CD4-positive, alpha-beta T cell treated with Interleukin-15 for 4 hours (primary cell): ENCODE data around the gene POLR2F.

Experiments used
- DNase-seq: peaks from one replicate; pipeline ENCODE4 v3.0.0-alpha.2; 2020; ENCODE audit warnings: low spot score

Gene POLR2F

DNA sequence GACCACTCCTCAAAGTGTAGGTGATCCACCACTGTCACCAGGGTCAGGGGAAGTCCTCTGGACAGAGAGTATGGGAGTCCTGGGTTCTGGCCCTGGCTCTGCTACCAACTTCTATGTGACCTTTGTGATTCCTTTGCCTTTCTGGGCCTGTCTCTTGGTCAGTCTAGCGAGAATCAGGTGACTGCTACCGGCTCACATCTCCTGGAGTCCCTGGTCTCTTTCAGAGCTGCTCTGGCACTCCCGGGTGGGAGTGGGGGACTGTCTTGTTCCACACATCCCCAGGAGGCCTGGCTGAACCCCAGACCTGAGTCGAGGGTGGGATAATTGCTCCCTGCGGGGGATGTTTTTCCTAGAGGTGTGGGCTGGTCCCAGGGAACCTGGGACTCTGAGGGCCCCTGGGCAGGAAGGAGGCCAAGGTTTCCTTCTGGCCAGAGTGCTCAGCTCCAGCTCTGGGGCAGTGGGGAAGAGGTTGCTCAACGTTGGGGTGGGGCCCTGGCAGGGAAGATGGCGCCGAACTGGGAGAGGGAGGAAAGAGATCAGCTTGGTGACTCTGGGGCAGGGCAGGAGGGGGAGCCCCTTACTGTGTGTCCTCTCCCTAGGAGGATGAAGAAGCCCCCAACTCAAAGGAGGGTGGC lies 28.8 kb downstream of the POLR2F start:
- no peak for DNase-seq

- no peak for DNase-seq
Measured at GRCh38 chr22:37982938-37983859, 29.7 kb downstream of the POLR2F start.

DNA sequence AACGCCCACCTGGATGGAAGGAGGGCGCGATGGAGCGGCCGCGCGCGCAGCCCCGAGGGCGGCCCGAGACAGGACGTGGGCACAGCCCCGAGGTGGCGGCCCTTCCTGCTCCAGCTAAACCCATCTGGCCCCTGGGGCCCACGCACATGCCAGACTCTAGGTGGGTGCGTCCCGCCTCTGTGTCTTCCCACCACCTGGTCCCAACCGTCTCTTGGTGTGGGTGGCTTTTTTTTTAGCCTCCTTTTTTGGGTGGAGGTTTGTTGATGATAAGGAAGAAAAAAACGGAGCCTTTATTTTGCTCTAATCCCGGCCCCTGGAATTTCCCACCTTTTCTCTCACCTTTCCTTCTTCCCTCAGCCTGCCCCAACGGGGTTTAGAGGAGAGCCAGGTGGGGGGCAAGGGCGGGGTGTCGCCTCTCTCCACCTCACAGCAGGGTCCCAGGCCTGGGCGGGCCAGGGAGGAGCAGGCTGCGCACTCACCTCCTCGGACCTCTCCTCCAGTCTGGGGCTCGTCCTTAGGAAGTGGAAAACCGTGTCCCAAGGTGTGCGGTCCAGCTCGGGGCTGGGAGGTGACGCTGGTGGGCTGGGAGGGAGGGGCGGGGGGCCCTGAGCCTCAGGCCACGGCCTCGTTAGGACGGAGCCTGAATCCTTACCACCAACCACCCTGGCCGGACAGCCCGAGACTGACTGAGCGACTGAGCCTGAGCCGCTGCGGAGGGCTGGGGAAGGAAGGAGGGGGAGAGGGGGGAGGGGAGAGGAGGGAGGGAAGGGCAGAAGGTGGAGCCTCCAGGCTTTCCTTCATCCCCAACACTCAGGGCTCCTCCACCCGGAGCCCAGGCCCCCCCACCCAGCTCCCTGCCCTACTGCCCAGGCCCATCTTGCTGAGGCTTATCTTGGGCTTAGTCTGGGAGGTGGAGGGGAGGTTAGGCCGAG lies 30.6 kb downstream of the POLR2F start, which contains the start of gene SOX10:
Gene SOX10 (minus strand): TSS at position 696 of the 932 bp plus-strand sequence. CDS start 771 bp downstream, outside the sequence.
- no peak for DNase-seq

GRCh38 chr22:37985050-37985585 lies 31.6 kb downstream of the POLR2F start:
- no peak for DNase-seq

DNA sequence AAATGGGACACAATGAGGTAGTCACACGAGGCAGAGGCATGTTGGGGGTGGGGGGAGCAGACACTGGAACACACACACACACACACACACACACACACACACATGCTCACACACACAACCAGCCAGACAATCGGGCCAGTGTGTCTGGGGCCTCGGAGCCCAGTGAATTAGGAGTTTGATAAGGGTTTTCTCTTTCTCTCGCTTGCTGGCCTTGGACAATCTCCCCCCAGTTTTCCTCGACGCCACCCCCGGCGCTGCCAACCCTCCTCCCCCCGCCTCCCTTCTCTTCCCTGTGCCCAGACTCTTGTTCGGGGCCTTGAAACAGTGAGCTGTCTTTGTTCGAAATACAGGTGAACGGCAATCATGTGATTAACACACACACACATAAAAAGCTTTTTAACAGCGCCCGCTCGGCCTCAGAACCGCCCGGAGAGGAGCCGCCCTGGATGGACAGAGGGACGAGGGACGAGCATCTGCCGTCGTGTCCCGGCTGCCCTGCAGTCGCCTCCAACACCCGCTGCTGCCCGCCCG lies 32.3 kb downstream of the POLR2F start:
- DNase-seq = no peak

DNA sequence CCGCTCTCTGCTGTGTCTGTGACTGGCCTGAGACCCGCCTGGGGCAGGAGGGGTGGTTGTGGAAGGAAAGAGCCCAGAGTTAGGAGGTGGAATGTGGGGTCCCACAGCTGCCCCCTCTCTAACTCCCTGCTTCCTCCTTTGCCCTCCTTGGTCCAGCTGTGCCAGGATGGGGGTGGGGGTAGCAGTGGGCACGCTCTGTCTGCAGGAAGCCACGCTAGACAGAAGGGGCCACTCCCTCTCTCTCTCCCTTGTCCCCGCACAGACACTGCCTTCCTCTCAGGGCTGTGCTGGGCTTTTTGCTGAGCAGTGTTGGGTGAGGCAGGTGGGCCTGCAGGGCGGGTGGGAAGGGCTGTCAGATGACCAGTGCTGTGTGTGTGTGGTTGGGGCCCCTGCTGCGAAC lies 32.9 kb downstream of the POLR2F start:
- no peak for DNase-seq

GRCh38 chr22:37989146-37990045 lies 35.9 kb downstream of the POLR2F start:
- DNase-seq = no peak

DNA sequence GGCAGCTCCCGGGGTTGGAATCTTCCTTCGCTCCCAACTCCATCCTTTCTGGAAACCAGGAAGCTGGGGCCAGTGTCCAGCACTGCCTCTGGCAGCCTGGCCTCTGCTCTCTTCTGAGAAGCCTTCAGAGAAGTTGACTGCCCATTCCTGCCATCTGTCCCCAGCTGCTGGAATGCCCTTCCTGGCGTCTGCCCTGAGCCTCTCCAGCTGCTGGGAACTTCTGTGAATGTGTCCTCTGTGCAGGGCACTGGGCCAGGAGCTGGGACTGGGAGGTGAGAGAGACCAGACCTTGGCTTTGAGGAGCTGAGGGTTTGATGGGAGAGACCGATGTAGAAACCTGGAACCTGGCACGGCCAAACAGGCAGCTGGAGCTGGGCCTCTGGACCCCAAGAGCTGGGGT lies 36.8 kb downstream of the POLR2F start:
- no peak for DNase-seq

DNA sequence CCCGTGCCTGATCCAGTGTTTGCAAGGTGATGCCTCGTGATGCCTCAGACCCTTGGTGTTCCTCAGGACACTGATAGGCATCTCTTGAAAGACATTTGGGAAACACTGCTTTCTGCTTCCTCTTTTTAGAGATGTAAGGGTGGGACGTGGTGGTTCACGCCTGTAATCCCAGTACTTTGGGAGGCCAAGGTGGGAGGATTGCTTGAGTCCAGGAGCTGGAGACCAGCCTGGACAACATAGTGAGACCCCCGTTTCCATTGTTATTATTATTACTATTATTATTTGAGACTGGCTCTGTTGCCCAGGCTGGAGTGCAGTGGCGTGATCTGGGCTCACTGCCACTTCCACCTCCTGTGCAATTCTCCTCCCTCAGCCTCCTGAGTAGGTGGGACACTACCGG lies 37.4 kb downstream of the POLR2F start:
- no peak for DNase-seq

GRCh38 chr22:37991731-37992442 lies 38.4 kb downstream of the POLR2F start:
- DNase-seq = no peak

GRCh38 chr22:37994049-37994448 lies 40.5 kb downstream of the POLR2F start:
- DNase-seq = peak; percentile 36

DNA sequence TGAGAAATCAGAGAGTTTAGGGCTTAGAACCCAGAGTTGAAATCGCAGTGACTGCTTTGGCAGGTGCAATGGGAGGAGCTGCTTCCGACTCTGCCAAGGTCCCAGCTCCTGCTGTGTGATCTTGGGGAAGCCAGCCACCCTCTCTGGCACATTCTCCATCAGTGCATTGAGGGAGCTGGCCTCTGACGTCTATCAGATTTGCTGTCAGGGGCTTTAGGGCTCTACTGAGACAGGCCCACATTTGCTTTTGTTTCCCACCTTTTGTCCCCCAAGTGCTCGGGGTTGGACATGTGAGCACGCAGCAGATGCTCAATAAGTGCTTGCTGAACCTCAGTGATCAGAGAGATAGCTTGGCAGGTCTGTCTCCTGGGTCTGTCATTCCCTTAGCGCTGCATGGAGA lies 41.5 kb downstream of the POLR2F start:
- DNase-seq = no peak

DNA sequence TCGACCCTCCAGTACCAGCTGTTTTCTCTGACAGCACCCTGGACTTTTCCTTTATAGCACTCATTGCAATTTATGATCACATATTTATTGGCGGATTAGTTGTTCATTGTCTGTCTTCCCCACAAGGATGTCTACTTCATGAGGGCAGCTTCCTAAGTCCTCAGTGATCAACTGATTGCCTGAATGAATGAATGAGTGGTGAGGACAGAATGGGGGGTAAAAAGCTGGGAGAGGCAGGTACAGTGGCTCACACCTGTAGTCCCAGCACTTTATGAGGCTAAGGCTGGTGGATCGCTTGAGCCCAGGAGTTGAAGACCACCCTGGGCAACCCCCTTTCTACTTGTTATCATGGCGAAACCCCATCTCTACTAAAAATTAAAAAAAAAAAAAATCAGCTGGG lies 42.0 kb downstream of the POLR2F start:
- no peak for DNase-seq

DNA sequence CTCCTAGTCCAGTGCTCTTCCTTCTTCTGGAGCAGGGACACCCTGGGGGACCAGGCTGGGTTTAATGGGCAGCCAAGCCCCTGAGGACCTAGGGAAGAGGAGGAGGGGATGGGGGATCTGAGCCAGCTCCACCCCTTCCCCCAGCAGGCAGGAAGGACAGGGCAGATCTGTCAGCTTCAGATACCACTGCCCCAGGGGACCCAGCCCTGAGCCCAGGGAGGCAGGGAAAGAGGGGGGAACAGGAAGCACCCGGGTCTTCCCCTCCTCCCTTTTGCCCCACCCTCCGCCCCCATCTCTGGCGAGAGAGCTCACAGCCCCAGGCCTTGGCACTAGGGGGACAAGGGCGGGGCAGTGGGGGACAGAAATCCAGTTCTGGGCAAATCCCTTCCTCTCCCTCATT lies 42.6 kb downstream of the POLR2F start:
- no peak for DNase-seq

DNA sequence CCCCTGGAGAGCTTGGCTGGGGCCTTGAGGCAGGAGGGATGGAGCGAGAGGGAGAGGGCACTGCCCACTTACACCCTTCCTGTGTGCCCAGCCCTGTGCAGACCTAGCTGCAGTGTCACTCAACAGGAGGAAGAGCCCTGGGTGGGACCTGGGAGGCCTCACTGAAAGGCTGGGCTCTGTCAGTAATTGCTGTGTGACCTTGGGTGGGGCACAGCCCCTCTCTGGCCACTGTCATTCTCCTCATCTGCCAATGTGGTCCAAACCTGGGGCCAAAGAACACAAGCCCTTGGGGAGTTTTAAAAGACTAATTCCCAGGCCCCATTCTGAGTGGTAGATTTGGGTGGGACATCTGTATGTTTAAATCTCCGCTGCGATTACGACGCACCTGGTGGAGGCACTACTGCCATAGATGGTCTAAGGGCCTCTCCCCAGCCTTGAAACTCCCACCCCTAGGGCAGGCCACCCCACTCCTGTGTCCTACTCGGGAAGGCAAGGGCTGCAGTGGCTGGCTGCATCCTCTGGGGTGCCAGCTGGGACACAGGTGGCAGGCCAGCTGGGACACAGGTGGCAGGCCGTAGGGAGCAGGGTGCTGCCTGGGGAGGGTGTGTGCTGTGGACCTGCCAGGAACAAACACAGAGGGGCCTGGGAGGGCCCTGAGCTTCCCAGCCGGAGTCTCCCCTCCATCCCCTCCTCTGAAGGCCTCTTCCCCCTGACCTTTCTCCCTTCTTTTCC lies 43.2 kb downstream of the POLR2F start:
- DNase-seq = no peak

DNA sequence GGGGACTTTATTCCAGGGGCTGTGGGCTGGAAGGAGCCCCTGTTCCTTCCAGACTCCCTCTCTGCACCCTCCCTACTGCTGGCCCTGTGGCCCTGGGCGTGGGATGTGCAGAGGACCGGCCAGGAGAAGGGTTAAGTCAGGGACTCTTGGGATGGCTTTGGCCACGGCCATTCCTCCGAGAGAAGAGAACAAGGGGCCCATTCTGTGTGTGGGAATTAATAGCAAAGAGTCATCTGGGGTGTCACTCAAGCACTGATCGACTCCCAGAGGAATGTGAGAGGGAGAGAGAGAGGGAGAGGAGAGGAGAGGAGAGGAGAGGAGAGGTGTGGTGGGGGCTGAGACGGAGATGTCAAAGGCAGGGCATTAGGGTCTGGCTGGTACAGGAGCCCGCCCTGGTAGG lies 45.0 kb downstream of the POLR2F start:
- DNase-seq = no peak

DNA sequence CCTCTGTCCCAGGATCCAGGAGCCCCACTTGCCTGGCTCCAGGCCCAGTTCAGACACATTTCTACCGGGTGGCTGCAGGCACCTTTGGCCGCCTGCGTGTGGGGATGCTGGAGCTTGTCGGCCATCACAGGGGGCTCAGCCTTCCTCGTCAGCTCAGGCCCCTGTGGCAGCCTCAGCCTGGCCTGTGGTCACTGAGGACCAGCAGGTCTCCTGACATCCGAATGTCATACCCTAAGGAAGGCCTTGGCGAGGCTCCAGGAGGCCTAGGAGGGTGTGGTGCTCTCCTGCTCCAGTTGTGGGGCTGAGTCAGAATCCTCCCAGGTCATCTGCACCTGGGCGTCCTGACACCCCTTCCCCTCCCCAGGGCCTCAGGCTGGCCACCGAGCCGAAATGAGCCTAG lies 45.7 kb downstream of the POLR2F start:
- DNase-seq = no peak

DNA sequence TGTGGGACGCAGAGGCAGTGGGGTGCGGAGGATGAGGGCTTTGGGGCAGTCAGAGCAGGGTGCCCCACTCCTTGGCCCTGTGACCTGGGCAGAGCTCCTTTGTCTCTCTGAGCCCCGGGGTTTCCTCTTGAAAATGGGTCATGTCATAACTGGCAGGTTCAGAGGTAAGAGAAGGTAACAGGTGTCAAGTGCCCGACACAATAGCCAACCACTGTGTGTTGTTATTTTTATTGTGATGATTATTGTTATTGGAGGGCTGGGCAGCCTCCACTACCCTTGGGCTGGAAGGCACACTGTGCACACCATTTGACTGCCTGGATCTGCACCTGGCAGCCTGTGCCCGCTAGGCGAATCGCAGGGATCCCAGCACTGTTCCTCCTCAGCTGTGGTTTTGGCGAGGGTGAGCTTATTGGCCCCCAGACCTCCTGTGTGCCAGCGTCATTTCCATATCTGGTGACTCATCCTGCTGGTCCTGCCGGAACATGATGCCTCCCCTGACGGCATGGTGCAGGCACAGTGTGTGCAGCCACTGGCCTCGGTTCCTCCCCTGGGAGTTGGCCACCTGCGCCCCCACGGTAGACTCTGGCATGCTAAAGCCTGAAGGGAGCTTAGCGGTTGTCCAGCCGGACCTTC lies 46.3 kb downstream of the POLR2F start:
- DNase-seq = no peak

- DNase-seq = no peak
Measured at GRCh38 chr22:38005943-38006342, 52.4 kb downstream of the POLR2F start.
